H9 (cell line): ENCODE measurements around the gene RIBC1. TPM values are rescaled to one million over a fixed set of nuclear protein-coding genes. Genes with fewer than 3 reads are reported as not detected.

ENCODE experiments used
- DNase-seq: peaks from one replicate; pipeline ENCODE4 v3.0.0-alpha.2; 2017
- H2AFZ ChIP-seq: one replicate; pipeline ENCODE4 v1.6.1; 2013; ENCODE audit warnings: mild to moderate bottlenecking, low read length, control low read depth, moderate library complexity
- H2AK5ac ChIP-seq: 2 replicates; pipeline ENCODE4 v1.6.1; 2013; ENCODE audit warnings: low read length, control low read depth, mixed read lengths; ENCODE audit not compliant: insufficient read length
- H2BK120ac ChIP-seq: one replicate; pipeline ENCODE4 v1.6.1; 2013; ENCODE audit warnings: low read depth, mild to moderate bottlenecking, low read length, control low read depth, inconsistent platforms; ENCODE audit not compliant: poor library complexity, severe bottlenecking
- H2BK12ac ChIP-seq: 2 replicates; pipeline ENCODE4 v1.6.1; 2013; ENCODE audit warnings: low read length, control low read depth, mixed read lengths, low read depth; ENCODE audit not compliant: insufficient read length
- H2BK15ac ChIP-seq: 2 replicates; pipeline ENCODE4 v1.6.1; 2013; ENCODE audit warnings: low read depth, low read length, control low read depth
- H2BK20ac ChIP-seq: one replicate; pipeline ENCODE4 v1.6.1; 2013; ENCODE audit warnings: low read depth, mild to moderate bottlenecking, low read length, control low read depth, inconsistent platforms; ENCODE audit not compliant: poor library complexity, severe bottlenecking
- H2BK5ac ChIP-seq: 2 replicates; pipeline ENCODE4 v1.6.1; 2013; ENCODE audit warnings: low read length, control low read depth, mixed read lengths; ENCODE audit not compliant: insufficient read length
- H3K14ac ChIP-seq: 2 replicates; pipeline ENCODE4 v1.6.1; 2013; ENCODE audit warnings: low read length, control low read depth; ENCODE audit not compliant: insufficient read depth
- H3K18ac ChIP-seq: 2 replicates; pipeline ENCODE4 v1.6.1; 2013; ENCODE audit warnings: low read depth, mild to moderate bottlenecking, mixed read lengths, low read length, control low read depth; ENCODE audit not compliant: insufficient read length
- H3K23ac ChIP-seq: 2 replicates; pipeline ENCODE4 v1.6.1; 2013; ENCODE audit warnings: low read length, control low read depth, mixed read lengths, low read depth; ENCODE audit not compliant: insufficient read length
- H3K23me2 ChIP-seq: 2 replicates; pipeline ENCODE4 v1.6.1; 2013; ENCODE audit warnings: low read depth, mild to moderate bottlenecking, mixed read lengths, low read length, control low read depth; ENCODE audit not compliant: insufficient read length, poor library complexity, severe bottlenecking
- H3K27ac ChIP-seq: 2 replicates; pipeline ENCODE4 v1.5.1; 2013; ENCODE audit warnings: low read length, control low read depth, mixed read lengths, low read depth; ENCODE audit not compliant: insufficient read length
- H3K27me3 ChIP-seq: 2 replicates; pipeline ENCODE4 v1.6.1; 2013; ENCODE audit warnings: low read length, control low read depth, inconsistent platforms; ENCODE audit not compliant: insufficient read depth
- H3K4ac ChIP-seq: 2 replicates; pipeline ENCODE4 v1.6.1; 2013; ENCODE audit warnings: low read depth, mild to moderate bottlenecking, control low read depth, inconsistent platforms, low read length, moderate library complexity
- H3K4me1 ChIP-seq: 2 replicates; pipeline ENCODE4 v1.6.1; 2013; ENCODE audit warnings: low read length, control low read depth, inconsistent platforms; ENCODE audit not compliant: insufficient read depth
- H3K4me2 ChIP-seq: 2 replicates; pipeline ENCODE4 v1.6.1; 2013; ENCODE audit warnings: low read length, control low read depth, mixed read lengths; ENCODE audit not compliant: insufficient read length, insufficient read depth
- H3K56ac ChIP-seq: 2 replicates; pipeline ENCODE4 v1.6.1; 2013; ENCODE audit warnings: low read depth, mild to moderate bottlenecking, mixed read lengths, low read length, control low read depth; ENCODE audit not compliant: insufficient read length
- H3K79me1 ChIP-seq: 2 replicates; pipeline ENCODE4 v1.6.1; 2013; ENCODE audit warnings: low read depth, mild to moderate bottlenecking, moderate library complexity, low read length, control low read depth, inconsistent platforms; ENCODE audit not compliant: insufficient read depth, poor library complexity, severe bottlenecking
- H3K79me2 ChIP-seq: 2 replicates; pipeline ENCODE4 v1.6.1; 2013; ENCODE audit warnings: low read length, control low read depth, inconsistent platforms; ENCODE audit not compliant: insufficient read depth
- H3K9ac ChIP-seq: 2 replicates; pipeline ENCODE4 v1.6.1; 2013; ENCODE audit warnings: low read length, control low read depth, mixed read lengths; ENCODE audit not compliant: insufficient read length; ENCODE audit errors: extremely low read depth
- H3K9me3 ChIP-seq: one replicate; pipeline ENCODE4 v1.6.1; 2013; ENCODE audit warnings: low read depth, low read length, inconsistent platforms; ENCODE audit not compliant: control insufficient read depth
- H3T11ph ChIP-seq: one replicate; pipeline ENCODE4 v1.6.1; 2013; ENCODE audit warnings: mild to moderate bottlenecking, low read length, control low read depth, inconsistent platforms
- H4K20me1 ChIP-seq: one replicate; pipeline ENCODE4 v1.6.1; 2013; ENCODE audit not compliant: control insufficient read depth, insufficient read length, insufficient read depth
- H4K5ac ChIP-seq: 2 replicates; pipeline ENCODE4 v1.6.1; 2013; ENCODE audit warnings: low read depth, mild to moderate bottlenecking, mixed read lengths, low read length, control low read depth; ENCODE audit not compliant: insufficient read length
- H4K8ac ChIP-seq: replicated peaks from 2 replicates; pipeline ENCODE4 v1.6.1; 2013; ENCODE audit warnings: low read length, control low read depth, mixed read lengths, low read depth; ENCODE audit not compliant: insufficient read length
- H4K91ac ChIP-seq: 2 replicates; pipeline ENCODE4 v1.6.1; 2013; ENCODE audit warnings: low read depth, mild to moderate bottlenecking, moderate library complexity, mixed read lengths, low read length, control low read depth; ENCODE audit not compliant: insufficient read length
- H3K27ac Mint-ChIP-seq, 3 experiments: 2 replicates in 2 of 3; 3 replicates in 1 of 3; pipeline ENCODE4 v1.8.0; 2020 to 2021; ENCODE audit warnings: mixed read lengths in 3 of 3, mild to moderate bottlenecking in 1 of 3, moderate library complexity in 1 of 3
- H3K27me3 Mint-ChIP-seq: 2 replicates; pipeline ENCODE4 v1.8.0; 2021; ENCODE audit warnings: low read depth, mild to moderate bottlenecking, moderate library complexity, mixed read lengths
- H3K36me3 Mint-ChIP-seq, 3 experiments: 2 replicates in 2 of 3; 3 replicates in 1 of 3; pipeline ENCODE4 v1.8.0; 2020 to 2021; ENCODE audit warnings: low read depth in 3 of 3, mixed read lengths in 3 of 3; ENCODE audit not compliant: insufficient read depth in 1 of 3
- H3K4me1 Mint-ChIP-seq, 2 experiments: 2 replicates each; pipeline ENCODE4 v1.8.0; 2020; ENCODE audit warnings: mixed read lengths in 2 of 2
- H3K4me3 Mint-ChIP-seq, 2 experiments: 2 replicates in 1 of 2; 3 replicates in 1 of 2; pipeline ENCODE4 v1.8.0; 2020 to 2021; ENCODE audit warnings: mild to moderate bottlenecking in 2 of 2, mixed read lengths in 2 of 2, moderate library complexity in 1 of 2
- H3K9me3 Mint-ChIP-seq, 2 experiments: 2 replicates in 1 of 2; 3 replicates in 1 of 2; pipeline ENCODE4 v1.8.0; 2020; ENCODE audit warnings: mild to moderate bottlenecking in 2 of 2, mixed read lengths in 2 of 2, moderate library complexity in 1 of 2
- CTCF ChIP-seq: fragments of 200-600 bp; sonication (generic); conservative IDR thresholded peaks from 3 replicates; pipeline ENCODE4 v1.8.0; 2021; ENCODE audit warnings: antibody characterized with exemption, mild to moderate bottlenecking
- WGBS: extraction: QIAGEN DNeasy Blood & Tissue Kit; methylation state at CpG from one replicate; pipeline ENCODE4 v1.1.7; 2013; ENCODE audit warnings: missing lambda C conversion rate, low lambda C conversion rate, mixed read lengths; ENCODE audit not compliant: insufficient read length; ENCODE audit errors: extremely low coverage; 5-methylcytosine and 5-hydroxymethylcytosine counted together
- total RNA-seq: library from RNA; stranded (reverse); gene quantifications from 2 replicates; pipeline ENCODE4 v1.2.1, GENCODE V29; 2021

Gene RIBC1
- total RNA-seq, 1 experiment from 2014 or later: 1.2 TPM

- H3K36me3 Mint-ChIP-seq: peaks cover 39 to 68% (median 56%) of the 10 kb centered on the region in 3 experiments
- Histone ChIP-seq H3K27ac (no peak overlapping the region), H3K14ac (no peak overlapping the region), H2BK12ac (no peak overlapping the region), H2BK20ac (no peak overlapping the region), H3K23me2 (no peaks in the 10 kb centered on the region), H3K4ac (no peak overlapping the region), H3K18ac (no peak overlapping the region), H3K56ac (no peak overlapping the region), H2BK120ac (no peak overlapping the region), H3K27me3 (no peaks in the 10 kb centered on the region), H3K4me2 (no peak overlapping the region), H2BK5ac (no peak overlapping the region), H3K79me1 (no peaks in the 10 kb centered on the region), H3K23ac (no peak overlapping the region), H4K8ac (no peak overlapping the region), H4K91ac (no peak overlapping the region), H2AK5ac (no peak overlapping the region), H2BK15ac (no peak overlapping the region), H3K9ac (no peak overlapping the region), H3K79me2 (no peaks in the 10 kb centered on the region), H3T11ph (no peak overlapping the region), H4K20me1 (no peaks in the 10 kb centered on the region), H3K4me1 (no peaks in the 10 kb centered on the region), H4K5ac (no peak overlapping the region), H3K9me3 (peaks cover 61% of the 10 kb centered on the region), H2AFZ (no peak overlapping the region)
- H3K27me3 Mint-ChIP-seq: peaks cover 3% of the 10 kb centered on the region
- TF ChIP-seq CTCF: no peak
- H3K9me3 Mint-ChIP-seq: peaks cover 64 to 67% of the 10 kb centered on the region in 2 experiments
- no peaks in the 10 kb centered on the region for H3K4me1 Mint-ChIP-seq
- WGBS: no CpG with 5 or more reads among the region's 3 CpGs
- no peak overlapping the region for H3K27ac Mint-ChIP-seq
- H3K4me3 Mint-ChIP-seq: no peak overlapping the region
- no peak for DNase-seq
Measured at GRCh38 chrX:53379008-53379710, 43.5 kb upstream of the RIBC1 start.
